K562 (cell line): ENCODE results near the gene ZNRF1. TPM values are rescaled to one million over a fixed set of nuclear protein-coding genes. Genes with fewer than 3 reads are reported as not detected.

Source experiments
- ATAC-seq: fragments of 200-7000 bp; cut with Tn5 transposase; 3 replicates; pipeline ENCODE4 v1.9.1; 2020; ENCODE audit warnings: moderate library complexity
- BruUV-seq: library from RNA; stranded (reverse); fragments of 400-500 nt; replicated peaks from 2 replicates; lab custom pipeline; 2021; lab: Mats Ljungman, UMichigan
- CTCF ChIA-PET: fragments of 300-600 bp; formaldehyde crosslinking; extraction: SDS; loops from one replicate; lab custom pipeline; 2021; ENCODE audit warnings: low intra/inter-chr PET ratio; lab: Yijun Ruan, JAX
- POLR2A ChIA-PET: fragments of 300-600, 350-650 bp; sonication (Branson Sonifier 250); formaldehyde crosslinking; extraction: SDS; loops from one replicate; lab custom pipeline; 2021; ENCODE audit warnings: antibody characterized with exemption, inconsistent platforms; lab: Yijun Ruan, JAX
- DNase-seq, 4 experiments: peaks; one replicate each; pipeline versions ENCODE4 v3.0.0 to v3.0.0-alpha.2; 2011 to 2018; ENCODE audit warnings: low spot score in 3 of 4, mixed read lengths in 3 of 4; ENCODE audit errors: extremely low read depth in 1 of 4
- FAIRE-seq: peaks from 2 replicates; lab custom pipeline; 2011; peaks lifted over from hg19 to GRCh38; lab: Jason Lieb, UNC
- H2AFZ ChIP-seq: 2 replicates; pipeline ENCODE4 v1.6.0; 2011; ENCODE audit warnings: low read depth, low read length, control low read depth, inconsistent platforms
- H3K27ac ChIP-seq: fragments of 200-600 bp; 3 replicates; pipeline ENCODE4 v1.8.0; 2011; ENCODE audit warnings: low read depth, mild to moderate bottlenecking, control low read depth, inconsistent platforms, low read length, moderate library complexity, mixed read lengths; ENCODE audit errors: extremely low read depth
- H3K27me3 ChIP-seq, 2 experiments: fragments of 300-600 bp in 1 of 2; 2 replicates in 1 of 2; 3 replicates in 1 of 2; pipeline versions ENCODE4 v1.6.0 to v1.8.0; 2011; ENCODE audit warnings: inconsistent platforms in 2 of 2, low read length in 2 of 2, mild to moderate bottlenecking in 1 of 2, mixed read lengths in 1 of 2, moderate library complexity in 1 of 2; ENCODE audit not compliant: control insufficient read depth in 2 of 2, insufficient read depth in 2 of 2
- H3K36me3 ChIP-seq: fragments of 300-600 bp; 3 replicates; pipeline ENCODE4 v1.8.0; 2011; ENCODE audit warnings: mild to moderate bottlenecking, low read length, inconsistent platforms; ENCODE audit not compliant: control insufficient read depth, insufficient read depth
- H3K4me1 ChIP-seq, 2 experiments: fragments of 200-600 bp in 1 of 2; replicated peaks in 1 of 2; 2 replicates in 1 of 2; 3 replicates in 1 of 2; pipeline versions ENCODE4 v1.5.1 to v1.8.0; 2011; ENCODE audit warnings: inconsistent platforms in 2 of 2, low read length in 2 of 2, mild to moderate bottlenecking in 1 of 2, mixed read lengths in 1 of 2, moderate library complexity in 1 of 2; ENCODE audit not compliant: control insufficient read depth in 2 of 2, insufficient read depth in 2 of 2
- H3K4me2 ChIP-seq: 2 replicates; pipeline ENCODE4 v1.6.1; 2011; ENCODE audit warnings: low read length, control low read depth, inconsistent platforms, mixed read lengths; ENCODE audit not compliant: insufficient read depth
- H3K4me3 ChIP-seq: fragments of 200-600 bp; sonication (generic), shearing (Covaris generic); 2 replicates; pipeline ENCODE4 v1.5.1; 2016; ENCODE audit warnings: control low read depth, inconsistent platforms
- H3K79me2 ChIP-seq: fragments of 200-600 bp; 3 replicates; pipeline ENCODE4 v1.8.0; 2011; ENCODE audit warnings: low read length, inconsistent platforms; ENCODE audit not compliant: control insufficient read depth, insufficient read depth
- H3K9ac ChIP-seq, 2 experiments: 2 replicates each; pipeline versions ENCODE4 v1.6.0 to v1.6.1; 2011; ENCODE audit warnings: low read depth in 2 of 2, low read length in 2 of 2, control low read depth in 1 of 2, inconsistent platforms in 1 of 2, mild to moderate bottlenecking in 1 of 2, mixed read lengths in 1 of 2; ENCODE audit not compliant: insufficient read depth in 1 of 2
- H3K9me1 ChIP-seq: one replicate; pipeline ENCODE4 v1.6.0; 2011; ENCODE audit warnings: inconsistent platforms, mild to moderate bottlenecking, low read length, moderate library complexity; ENCODE audit not compliant: control insufficient read depth, insufficient read depth
- H3K9me3 ChIP-seq: replicated peaks from 2 replicates; pipeline ENCODE4 v1.5.1; 2011; ENCODE audit warnings: low read depth, low read length, inconsistent platforms; ENCODE audit not compliant: control insufficient read depth, insufficient read depth
- H4K20me1 ChIP-seq: replicated peaks from 2 replicates; pipeline ENCODE4 v1.6.1; 2011; ENCODE audit warnings: low read length, inconsistent platforms, mixed read lengths; ENCODE audit not compliant: control insufficient read depth, insufficient read depth
- KDM2B ChIP-seq: fragments of 250-450 bp; sonication (Bioruptor Pico); IDR thresholded peaks from 2 replicates; pipeline ENCODE4 v1.8.0; 2021; ENCODE audit warnings: mild to moderate bottlenecking, moderate library complexity
- PCBP1 ChIP-seq: fragments of 200-400 bp; formaldehyde crosslinking; IDR thresholded peaks from 2 replicates; pipeline ENCODE4 v1.6.1; 2018; ENCODE audit warnings: mild to moderate bottlenecking, low read depth, low read length; ENCODE audit not compliant: poor library complexity, severe bottlenecking
- POLR2G ChIP-seq: fragments of 200-400 bp; formaldehyde crosslinking; IDR thresholded peaks from 2 replicates; pipeline ENCODE4 v1.6.1; 2017; ENCODE audit warnings: low read depth, mild to moderate bottlenecking, antibody characterized with exemption, low read length, moderate library complexity
- RBM22 ChIP-seq: fragments of 200-400 bp; formaldehyde crosslinking; IDR thresholded peaks from 2 replicates; pipeline ENCODE4 v1.6.1; 2018; ENCODE audit warnings: low read length, low read depth; ENCODE audit not compliant: poor library complexity, severe bottlenecking
- SP1 ChIP-seq: sonication (generic); formaldehyde crosslinking; IDR thresholded peaks from 2 replicates; pipeline ENCODE4 v1.8.1; 2022; ENCODE audit warnings: mild to moderate bottlenecking, missing genetic modification reagents
- ZBTB7A ChIP-seq: IDR thresholded peaks from 2 replicates; pipeline ENCODE4 v1.6.1; 2011; ENCODE audit warnings: low read depth, mild to moderate bottlenecking, low read length, moderate library complexity, borderline replicate concordance; ENCODE audit not compliant: control insufficient read depth
- WGBS: fragments of 100-300 bp; shearing (Covaris generic); methylation state at CpG from one replicate; pipeline ENCODE4 v1.1.6; 2016; ENCODE audit warnings: low coverage, mixed read lengths; ENCODE audit not compliant: insufficient coverage; ENCODE audit errors: missing lambda C conversion rate; 5-methylcytosine and 5-hydroxymethylcytosine counted together
- in situ Hi-C: fragments of 300-500 bp; cut with MboI; formaldehyde crosslinking; loops from 4 replicates; pipeline ENCODE4 v1.15.0; 2018; ENCODE audit warnings: inconsistent platforms, mixed read lengths
- intact Hi-C: fragments of 100-400 bp; cut with micrococcal nuclease; formaldehyde crosslinking; loops from 2 replicates; pipeline ENCODE4 v1.14.2; 2022
- polyA plus RNA-seq, 8 experiments: library from polyadenylated mRNA; depleted of rRNA in 4 of 8; stranded (reverse) in 5 of 8; unstranded in 3 of 8; fragments of >200 nt; fragmentation: Nextera tagmentation in 2 of 8; fragmentation: Illumina TruSeq in 1 of 8; extraction: Ambion mirVana in 2 of 8; extraction: Trizol in 1 of 8; gene quantifications; 2 replicates each; pipeline versions ENCODE4 v1.2.1 to v1.2.3, GENCODE V29; 2011 to 2014; ENCODE audit warnings: inconsistent platforms in 1 of 8, missing spikeins in 1 of 8
- total RNA-seq, 7 experiments: library from RNA; depleted of rRNA in 6 of 7; stranded (reverse); fragments of >200 nt in 6 of 7; fragmentation: Illumina TruSeq in 2 of 7; extraction: Trizol in 2 of 7; gene quantifications; 2 replicates each; pipeline versions ENCODE4 v1.2.1 to v1.2.3, GENCODE V29; 2011 to 2021; ENCODE audit warnings: low replicate concordance in 1 of 7
- TF ChIP-seq, protein P1 (sequence below): sonication (generic); formaldehyde crosslinking; IDR thresholded peaks from 2 replicates; pipeline ENCODE4 v1.8.0; 2022; ENCODE audit warnings: mild to moderate bottlenecking, missing genetic modification reagents, borderline replicate concordance

The ZNRF1 gene
- total and polyA plus RNA-seq, 9 of the 15 experiments (the other 6 are each of a cell fraction or from before 2014, with no cell fraction given) = 9.5 to 37.7 (median 20.0) TPM

DNA sequence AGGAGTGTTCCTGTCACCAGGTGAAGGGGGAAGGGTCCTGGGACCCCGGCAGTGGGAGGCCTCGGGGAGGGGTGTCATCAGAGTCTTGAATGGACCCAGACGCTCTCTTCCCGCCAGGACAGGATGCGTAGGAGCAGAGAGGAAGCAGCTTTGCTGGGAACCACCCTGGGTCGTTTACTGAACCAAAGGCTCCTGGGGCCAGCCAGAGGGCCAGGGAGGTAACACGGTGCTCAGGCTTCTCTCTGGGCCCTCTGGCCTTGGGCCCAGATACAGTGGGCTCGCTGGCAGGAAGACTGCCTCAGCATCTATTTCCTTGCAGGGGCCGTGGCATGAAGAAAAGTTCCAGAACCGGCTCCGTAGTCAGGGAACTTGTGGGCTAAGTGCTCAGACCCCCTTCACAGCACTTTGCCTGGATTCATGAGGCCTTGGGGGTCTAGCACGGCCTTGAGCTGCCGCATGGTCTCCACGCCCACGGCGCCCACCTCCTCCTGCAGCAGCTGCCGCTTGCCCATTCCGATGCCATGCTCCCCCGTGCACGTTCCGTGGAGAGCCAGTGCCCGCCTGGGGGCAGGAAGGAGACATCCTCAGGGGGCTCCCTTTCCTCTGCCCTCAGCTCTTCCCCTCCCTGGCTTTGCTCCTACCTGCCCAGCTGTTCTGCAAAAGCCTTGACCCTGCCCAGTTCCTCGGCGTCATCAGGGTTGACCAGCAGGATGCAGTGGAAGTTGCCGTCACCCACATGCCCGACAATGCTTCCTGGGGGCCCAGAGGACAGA, 113.3 kb downstream of the ZNRF1 start:
- FAIRE-seq = no peak
- H4K20me1 ChIP-seq = no peaks in the 10 kb centered on the region
- peak overlapping the region in 1 of 2 experiments; percentile 28; a peak in 2 of 4 replicates for H3K9ac ChIP-seq
- ChIA-PET POLR2A (interaction anchor here (1.0 to 2.1 kb wide), 7 partner anchors 10 to 120 kb away, joined by 3 to 13 read pairs (median 7); partner anchors contain the start of gene ZNRF1), CTCF (interaction anchor here (0.6 to 2.7 kb wide), 4 partner anchors 25 to 250 kb away, joined by 3 to 42 read pairs (median 6); partner anchors contain the start of gene ZNRF1)
- H3K4me3 ChIP-seq = no peak overlapping the region
- no peak for DNase-seq
- H3K79me2 ChIP-seq = no peaks in the 10 kb centered on the region
- H2AFZ ChIP-seq = no peak overlapping the region
- 78% methylated on average over 19 of the region's 26 CpGs for WGBS
- H3K27ac ChIP-seq = no peak overlapping the region
- TF ChIP-seq KDM2B (CRISPR knock-in tag) (no peak), RBM22 (peak; percentile 67), SP1 (CRISPR knock-in tag) (no peak), POLR2G (peak; percentile 70), PCBP1 (no peak), ZBTB7A (peak; percentile 36; the same call in 1 of the 2 replicates)
- TF ChIP-seq, protein P1, sequence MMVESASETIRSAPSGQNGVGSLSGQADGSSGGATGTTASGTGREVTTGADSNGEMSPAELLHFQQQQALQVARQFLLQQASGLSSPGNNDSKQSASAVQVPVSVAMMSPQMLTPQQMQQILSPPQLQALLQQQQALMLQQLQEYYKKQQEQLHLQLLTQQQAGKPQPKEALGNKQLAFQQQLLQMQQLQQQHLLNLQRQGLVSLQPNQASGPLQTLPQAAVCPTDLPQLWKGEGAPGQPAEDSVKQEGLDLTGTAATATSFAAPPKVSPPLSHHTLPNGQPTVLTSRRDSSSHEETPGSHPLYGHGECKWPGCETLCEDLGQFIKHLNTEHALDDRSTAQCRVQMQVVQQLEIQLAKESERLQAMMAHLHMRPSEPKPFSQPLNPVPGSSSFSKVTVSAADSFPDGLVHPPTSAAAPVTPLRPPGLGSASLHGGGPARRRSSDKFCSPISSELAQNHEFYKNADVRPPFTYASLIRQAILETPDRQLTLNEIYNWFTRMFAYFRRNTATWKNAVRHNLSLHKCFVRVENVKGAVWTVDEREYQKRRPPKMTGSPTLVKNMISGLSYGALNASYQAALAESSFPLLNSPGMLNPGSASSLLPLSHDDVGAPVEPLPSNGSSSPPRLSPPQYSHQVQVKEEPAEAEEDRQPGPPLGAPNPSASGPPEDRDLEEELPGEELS = no peak
- peaks cover 3% of the 10 kb centered on the region for H3K9me1 ChIP-seq
- peaks cover 3% of the 10 kb centered on the region; the same call in 1 of the 3 replicates for H3K36me3 ChIP-seq
- intact Hi-C loops = loop anchor here (1.0 to 5.0 kb wide), 3 partner anchors 47 to 114 kb away; no protein-coding TSS in a partner anchor
- peaks cover 15 to 81% of the 10 kb centered on the region in 2 experiments; a peak in 4 of 5 replicates for H3K4me1 ChIP-seq
- no peaks in the 10 kb centered on the region for H3K9me3 ChIP-seq
- no peak for ATAC-seq
- BruUV-seq = no TSS peak
- no peaks in the 10 kb centered on the region for H3K27me3 ChIP-seq
- no peak overlapping the region for H3K4me2 ChIP-seq
- in situ Hi-C loops = no loop called here
